CD1c-positive myeloid dendritic cell (primary cell): Measurements from ENCODE around the gene RNF39.
"Not testable (repeated sequence)": the region's sequence is repeated elsewhere in the genome, so short reads cannot be mapped to it uniquely, and the experiment has no call there.

Experiments used
- DNase-seq: peaks from one replicate; pipeline ENCODE4 v3.0.0-alpha.2; 2016; ENCODE audit errors: extremely low spot score

The RNF39 gene

DNA sequence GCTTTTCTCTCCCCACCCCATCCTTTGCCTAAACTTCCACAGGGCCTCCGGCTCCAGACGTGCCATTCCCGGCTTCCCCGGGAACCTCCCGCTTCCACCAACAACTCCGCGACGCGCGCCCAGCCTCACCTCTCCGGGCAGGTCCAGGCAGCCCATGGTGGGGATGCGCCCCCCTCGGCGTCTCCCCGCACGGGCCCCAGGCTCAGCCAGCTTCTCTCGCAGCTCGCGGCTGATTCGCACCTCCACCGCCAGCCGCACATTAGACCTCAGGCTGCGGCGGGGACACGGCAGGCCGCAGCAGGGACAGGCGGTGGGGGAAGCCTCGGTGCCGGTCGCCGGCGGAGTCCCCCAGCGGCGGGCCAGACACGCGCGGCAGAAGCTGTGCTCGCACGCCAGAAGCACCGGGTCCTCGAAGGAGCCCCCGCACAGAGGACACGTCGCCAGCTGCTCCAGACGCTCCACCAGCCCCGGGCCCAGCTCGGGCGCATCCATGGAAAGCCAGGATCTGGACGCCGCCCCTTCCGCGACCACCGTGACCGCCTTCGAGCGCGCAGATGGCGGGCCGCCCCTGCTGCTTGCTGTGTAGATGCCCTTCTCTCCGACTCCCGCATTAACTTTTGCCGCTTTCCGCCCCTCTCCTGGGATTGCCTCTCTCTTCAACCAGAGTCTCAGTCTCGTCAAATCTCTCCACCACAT is at the start of gene RNF39:
Gene RNF39 (minus strand): TSS at position 676 of the 696 bp plus-strand sequence. CDS start 184 bp downstream, at position 492.
- DNase-seq: no peak

GRCh38 chr6:30122515-30122914 is 46.9 kb upstream of the RNF39 start:
- no peak for DNase-seq

DNA sequence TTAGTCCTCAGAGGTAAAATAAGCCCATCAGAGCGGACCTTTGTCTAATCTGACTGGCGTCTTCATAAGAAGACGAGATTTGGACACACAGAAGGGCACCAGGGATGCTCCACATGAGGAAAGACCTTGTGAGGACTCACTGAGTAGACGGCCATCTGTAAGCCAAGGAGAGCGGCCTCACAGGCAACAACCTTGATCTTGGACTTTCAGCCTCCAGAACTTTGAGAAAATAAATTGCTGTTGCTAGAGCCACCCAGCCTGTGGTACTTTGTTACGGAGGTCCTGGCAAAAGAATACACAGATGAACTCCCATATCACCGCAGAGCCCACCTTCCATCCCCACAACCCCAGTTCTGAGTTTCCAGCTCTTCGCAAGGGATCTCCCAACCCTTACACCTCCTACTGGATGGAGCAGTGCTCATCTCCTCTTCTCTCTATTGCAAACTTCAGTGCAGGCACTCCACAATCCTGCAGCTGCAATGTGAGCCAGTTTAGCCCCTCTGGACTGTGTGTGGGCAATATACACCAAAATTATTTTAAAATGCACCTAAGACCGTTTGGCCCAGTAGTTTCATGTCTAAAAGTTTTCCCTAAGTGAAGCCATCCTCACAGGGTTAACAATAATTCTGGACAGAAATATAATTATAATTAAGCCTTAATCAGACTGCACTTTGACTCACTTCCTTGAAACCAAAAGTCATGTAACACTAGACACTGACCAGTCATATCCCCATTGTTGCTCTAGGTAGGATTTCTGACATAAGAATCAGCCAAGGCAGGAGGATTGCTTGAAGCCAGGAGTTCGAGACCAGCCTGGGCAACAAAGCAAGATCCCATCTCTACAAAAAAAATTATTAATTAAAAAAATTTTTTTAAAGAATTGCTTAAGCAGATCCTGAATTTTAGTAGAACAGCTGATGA is 46.1 kb upstream of the RNF39 start:
- DNase-seq: no peak

DNA sequence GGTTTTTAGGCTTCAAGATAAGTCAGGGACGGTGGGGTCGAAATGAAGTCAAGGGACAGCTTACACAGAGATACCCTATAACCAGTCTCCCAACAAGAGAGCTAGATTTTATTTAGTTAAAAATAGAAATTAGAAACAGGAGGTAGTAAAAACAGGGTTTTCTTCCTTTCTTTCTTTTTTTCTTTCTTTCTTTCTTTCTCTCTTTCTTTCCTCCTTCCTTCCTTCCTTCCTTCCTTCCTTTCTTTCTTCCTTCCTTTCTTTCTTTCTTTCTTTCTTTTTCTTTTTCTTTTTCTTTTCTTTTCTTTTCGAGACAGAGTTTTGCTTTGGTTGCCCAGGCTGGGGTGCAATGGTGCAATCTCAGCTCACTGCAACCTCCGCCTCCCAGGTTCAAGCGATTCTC is 43.1 kb upstream of the RNF39 start:
- DNase-seq: not testable (repeated sequence)

GRCh38 chr6:30116724-30117123 is 41.2 kb upstream of the RNF39 start:
- DNase-seq: no peak

GRCh38 chr6:30113841-30114240 is 38.3 kb upstream of the RNF39 start:
- no peak for DNase-seq

DNA sequence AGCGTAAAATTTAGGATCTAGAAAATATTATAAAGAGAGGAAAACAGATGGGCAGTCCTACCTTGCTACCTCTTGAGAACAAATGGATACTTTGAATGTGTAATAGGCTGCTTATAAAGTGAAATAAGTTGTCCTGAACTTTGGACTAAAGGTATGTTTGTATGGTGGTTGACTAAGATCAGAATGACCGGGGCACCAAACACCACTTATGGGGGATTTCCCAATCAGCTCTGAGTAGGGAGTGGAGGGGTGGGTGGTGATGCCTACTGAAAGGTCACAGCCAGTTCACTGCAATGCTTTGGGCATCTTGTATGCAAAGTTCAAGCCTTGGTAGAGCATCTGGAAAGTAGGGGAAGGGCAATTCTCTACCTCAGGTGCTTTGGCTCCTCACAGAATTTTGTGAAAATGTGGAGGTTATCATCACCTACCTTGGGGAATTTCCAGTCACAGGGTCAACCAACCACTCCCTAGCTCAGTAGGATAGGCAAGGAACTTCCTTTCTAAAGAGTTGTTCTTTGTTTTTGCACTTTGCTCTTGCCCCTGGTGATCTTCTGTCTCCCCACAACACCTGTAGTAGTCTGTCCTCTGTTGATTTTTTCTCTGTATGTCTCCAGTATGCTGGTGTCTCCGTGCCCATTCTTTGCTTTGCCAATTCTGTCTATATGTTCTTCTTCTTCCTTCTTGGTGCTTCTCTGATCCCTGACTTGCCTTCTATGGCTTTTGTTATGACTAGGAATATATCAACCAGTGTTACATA is 37.6 kb upstream of the RNF39 start, which contains the start of gene TRIM31:
Gene TRIM31 (minus strand): TSS at position 88 of the 757 bp plus-strand sequence. CDS start 285 bp downstream, outside the sequence.
- peak; percentile 29 for DNase-seq

GRCh38 chr6:30112402-30112994 is 36.9 kb upstream of the RNF39 start:
- peak; percentile 62 for DNase-seq

GRCh38 chr6:30111266-30111856 is 35.8 kb upstream of the RNF39 start:
- no peak for DNase-seq

GRCh38 chr6:30104661-30105060 is 29.1 kb upstream of the RNF39 start:
- DNase-seq: no peak

DNA sequence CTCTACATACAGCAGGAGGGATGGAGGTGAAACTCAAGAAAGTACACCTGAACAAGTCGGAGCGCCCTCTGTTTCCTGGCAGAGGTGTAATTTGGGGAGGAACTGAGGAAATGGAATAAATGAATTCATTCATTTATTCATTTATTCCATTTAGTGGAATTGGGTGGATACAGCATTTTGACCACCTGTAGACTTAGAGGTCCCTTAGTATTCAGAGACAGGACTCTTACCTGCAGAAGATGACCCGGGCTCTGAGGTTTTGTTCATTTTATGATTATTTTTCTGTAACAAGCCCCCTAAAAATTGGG is 28.3 kb upstream of the RNF39 start:
- no peak for DNase-seq

GRCh38 chr6:30102970-30103871 is 27.7 kb upstream of the RNF39 start:
- DNase-seq: peak; percentile 93

GRCh38 chr6:30102414-30102969 is 26.9 kb upstream of the RNF39 start:
- peak; percentile 85 for DNase-seq

GRCh38 chr6:30101444-30102413 is 26.2 kb upstream of the RNF39 start:
- peak; percentile 87 for DNase-seq

DNA sequence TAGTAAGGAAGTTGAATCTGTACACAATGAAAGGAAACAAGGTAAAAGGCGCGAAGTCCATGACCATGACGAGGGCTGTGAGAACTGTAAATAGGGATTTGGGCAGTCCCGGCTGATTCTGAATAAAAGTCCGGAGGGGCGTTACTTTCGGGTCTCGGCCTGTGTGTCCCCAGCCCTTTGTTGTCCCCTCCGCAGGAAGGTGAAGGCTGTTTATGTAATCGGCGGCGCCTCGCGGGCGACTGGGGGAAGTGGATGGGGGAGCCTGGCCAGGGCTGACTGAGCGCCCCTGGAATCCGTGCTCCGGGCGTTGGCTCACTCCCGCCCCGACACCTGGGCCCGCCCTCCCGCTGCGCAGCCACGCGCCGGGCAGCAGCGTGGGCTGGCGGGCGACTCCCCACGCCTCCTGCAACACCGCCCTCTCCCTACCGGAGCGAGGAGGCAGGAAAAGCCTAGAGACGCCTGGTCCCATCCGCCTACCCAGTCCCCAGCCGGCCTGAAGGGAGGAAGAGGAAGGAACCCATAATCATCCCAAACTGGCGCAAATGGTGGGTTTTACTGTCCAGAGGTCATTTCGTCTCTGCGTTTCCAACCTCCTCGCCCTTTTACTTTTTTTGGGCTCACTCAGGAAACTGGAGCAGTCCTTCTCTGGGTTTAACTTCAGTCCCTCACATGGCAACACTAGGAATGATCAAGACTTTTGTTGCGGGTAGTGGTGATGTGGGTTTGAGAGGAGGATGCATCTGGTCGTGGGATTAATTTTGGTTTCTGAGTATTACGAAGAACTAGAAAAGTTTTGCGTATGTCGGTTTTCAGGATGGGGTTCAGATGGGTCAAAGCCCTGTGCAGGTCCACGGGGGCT is 25.2 kb upstream of the RNF39 start:
- DNase-seq: peak; percentile 26

DNA sequence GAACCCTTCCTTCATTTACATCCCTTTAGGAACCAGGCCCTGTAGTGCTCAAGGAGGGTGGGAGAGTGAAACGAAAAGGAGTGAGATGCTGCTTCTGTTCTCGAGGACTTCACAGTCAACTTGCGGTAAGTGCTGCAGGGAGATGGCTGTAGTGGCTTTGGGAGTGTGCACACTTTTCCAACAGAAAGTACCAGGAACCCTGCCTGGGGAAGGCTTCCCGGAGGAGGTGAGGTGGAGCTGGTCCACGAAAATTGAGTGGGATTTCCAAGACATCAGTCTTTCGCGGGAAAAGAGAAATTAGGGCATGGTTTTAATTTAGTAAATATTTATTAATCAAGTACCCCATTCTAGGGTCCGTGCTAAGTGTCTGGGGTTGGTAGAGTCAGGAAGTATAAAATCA is 24.6 kb upstream of the RNF39 start:
- DNase-seq: no peak

GRCh38 chr6:30097902-30098768 is 22.6 kb upstream of the RNF39 start:
- no peak for DNase-seq
